Stimulated activated CD4-positive, alpha-beta T cell treated with anti-CD3 and anti-CD28 coated beads, Interleukin-15, amount 100 ng/mL, for 48 hours (primary cell): ENCODE measurements around the gene TACR1.
"Not testable (repeated sequence)": the region's sequence is repeated elsewhere in the genome, so short reads cannot be mapped to it uniquely, and the experiment has no call there.

Source experiments
- DNase-seq, 2 donors: peaks; one replicate each; pipeline ENCODE4 v3.0.0-alpha.2; 2020; ENCODE audit warnings: low read depth in 2 of 2

Gene TACR1

DNA sequence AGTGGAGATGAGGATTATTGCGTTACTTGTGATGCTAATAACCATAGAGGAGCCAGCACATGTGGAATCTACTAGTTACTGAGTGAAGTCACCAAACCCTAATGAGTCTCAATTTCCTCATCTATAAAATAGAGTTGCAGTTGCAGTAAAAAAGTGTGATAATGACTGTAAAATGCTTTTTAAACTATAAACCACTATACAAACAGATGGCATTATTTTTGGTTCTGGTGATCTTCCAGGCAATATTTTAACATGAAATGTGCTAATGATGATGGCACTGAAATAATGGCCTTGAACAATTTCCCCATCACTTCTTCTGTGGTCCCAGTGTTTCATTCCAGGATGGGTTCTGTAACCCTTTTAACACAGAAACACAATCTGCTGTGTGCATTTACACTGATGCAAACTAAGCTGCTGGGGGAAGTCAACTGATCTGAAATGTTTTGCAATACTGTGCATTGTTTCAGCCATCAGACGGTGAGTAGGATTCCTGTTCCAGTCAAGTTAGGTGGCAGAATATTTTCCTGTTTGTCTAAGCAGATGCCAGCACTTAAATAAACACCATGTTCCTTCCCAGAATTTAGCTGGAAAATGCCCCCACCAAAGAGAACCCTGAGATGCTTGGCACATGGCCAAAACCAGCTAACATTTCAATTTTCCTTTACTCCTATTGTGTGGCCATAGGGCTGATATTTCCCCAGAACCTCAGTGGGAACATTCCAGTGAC is 52.6 kb downstream of the TACR1 start:
- no peak for DNase-seq

DNA sequence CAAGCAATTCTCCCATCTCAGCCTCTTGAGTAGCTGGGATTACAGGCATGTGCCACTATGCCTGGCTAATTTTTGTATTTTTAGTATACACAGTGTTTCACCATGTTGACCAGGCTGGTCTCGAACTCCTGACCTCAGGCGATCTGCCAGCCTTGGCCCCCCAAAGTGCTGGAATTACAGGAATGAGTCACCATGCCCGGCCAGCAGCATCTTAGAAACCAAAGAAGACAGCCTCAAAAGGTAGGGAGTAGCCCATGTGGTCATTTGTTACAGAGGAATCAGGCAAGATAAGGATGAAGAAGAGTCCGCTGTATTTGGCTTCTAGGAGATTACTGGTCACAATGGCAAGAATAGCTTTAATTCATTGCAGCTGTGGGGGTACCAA is 53.1 kb downstream of the TACR1 start:
- not testable (repeated sequence) for DNase-seq

GRCh38 chr2:75142081-75142480 is 57.2 kb downstream of the TACR1 start:
- no peak for DNase-seq

DNA sequence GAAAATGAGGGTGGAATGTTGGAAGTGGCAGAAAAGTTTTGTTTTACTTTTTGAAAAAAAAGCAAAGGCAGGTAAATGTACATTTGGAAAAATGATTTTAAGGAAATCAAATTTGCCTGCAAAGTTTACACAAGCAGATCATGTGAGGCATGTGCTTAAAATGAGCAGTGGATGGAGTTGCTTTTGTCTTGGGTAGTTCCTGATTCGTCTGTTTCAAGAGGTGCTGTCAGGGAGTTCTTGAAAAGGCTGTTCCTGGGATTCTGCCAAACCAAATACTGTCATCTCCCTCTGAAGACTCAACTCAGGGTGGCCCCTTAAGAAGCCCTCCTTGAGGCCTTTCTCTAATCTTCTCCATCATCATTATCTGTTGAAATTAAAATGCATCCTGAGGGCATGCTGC is 59.0 kb downstream of the TACR1 start:
- no peak for DNase-seq

DNA sequence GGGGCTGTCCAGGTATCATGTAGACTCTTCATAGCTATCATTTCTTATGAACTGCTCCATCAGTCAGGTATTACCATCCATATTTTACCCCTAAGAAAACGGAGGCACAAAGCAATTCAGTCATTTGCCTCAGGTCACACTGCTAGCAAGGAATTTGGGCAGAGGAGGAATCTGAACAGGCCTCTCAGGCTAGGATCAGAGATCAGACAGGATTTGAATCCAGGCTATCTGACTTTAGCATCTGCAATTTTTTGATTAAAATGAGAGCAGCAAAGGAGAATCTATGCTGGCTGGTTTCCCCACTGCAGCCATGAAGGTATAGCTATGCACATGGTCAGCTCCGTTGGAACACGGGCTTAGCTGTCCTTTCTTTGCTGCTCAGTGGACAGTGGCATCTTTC is 60.1 kb downstream of the TACR1 start:
- DNase-seq = no peak

DNA sequence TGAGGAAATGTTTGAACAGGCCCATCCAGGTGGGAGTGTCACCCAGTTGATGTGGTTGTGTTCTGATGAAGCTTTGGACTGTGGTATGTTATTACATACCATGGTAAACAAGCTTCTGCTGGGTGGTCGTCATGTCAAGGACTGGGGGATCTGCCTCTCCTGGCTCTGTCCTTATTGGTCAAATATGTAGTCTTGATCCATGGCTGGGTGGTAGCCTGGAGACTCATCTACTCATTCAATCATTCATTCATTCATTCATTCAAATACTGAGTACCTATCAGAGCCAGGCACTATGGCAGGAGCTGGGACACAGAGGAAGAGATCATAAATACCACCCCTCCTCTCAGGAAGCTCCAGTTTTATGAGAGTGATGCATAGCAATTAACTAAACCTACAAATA is 60.8 kb downstream of the TACR1 start:
- DNase-seq = no peak

- no peak for DNase-seq
Observed at GRCh38 chr2:75135776-75136400, 63.4 kb downstream of the TACR1 start.

DNA sequence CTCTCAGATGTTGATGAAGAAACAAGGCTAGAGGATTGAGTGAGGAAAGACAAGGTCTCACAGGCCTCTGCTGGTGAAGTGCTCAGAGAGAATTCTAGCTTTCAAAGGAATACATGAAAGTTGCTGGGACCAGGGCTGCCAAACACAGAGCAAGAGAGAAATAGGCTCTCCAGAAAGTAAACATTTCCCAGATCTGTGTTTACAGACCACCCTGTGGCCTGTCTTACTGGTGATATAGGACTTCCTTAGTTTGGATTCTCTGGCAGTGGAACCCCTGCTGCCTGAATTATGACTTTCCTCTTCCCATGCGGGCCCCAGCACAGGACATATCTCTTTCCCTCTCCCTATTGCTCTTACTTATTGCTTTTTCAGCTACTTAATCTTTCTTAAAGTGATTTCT is 64.5 kb downstream of the TACR1 start:
- no peak for DNase-seq

- DNase-seq = no peak
Observed at GRCh38 chr2:75133621-75134570, 65.4 kb downstream of the TACR1 start.

- DNase-seq = no peak
Observed at GRCh38 chr2:75130171-75130570, 69.1 kb downstream of the TACR1 start.

GRCh38 chr2:75123876-75124275 is 75.4 kb downstream of the TACR1 start:
- no peak for DNase-seq

DNA sequence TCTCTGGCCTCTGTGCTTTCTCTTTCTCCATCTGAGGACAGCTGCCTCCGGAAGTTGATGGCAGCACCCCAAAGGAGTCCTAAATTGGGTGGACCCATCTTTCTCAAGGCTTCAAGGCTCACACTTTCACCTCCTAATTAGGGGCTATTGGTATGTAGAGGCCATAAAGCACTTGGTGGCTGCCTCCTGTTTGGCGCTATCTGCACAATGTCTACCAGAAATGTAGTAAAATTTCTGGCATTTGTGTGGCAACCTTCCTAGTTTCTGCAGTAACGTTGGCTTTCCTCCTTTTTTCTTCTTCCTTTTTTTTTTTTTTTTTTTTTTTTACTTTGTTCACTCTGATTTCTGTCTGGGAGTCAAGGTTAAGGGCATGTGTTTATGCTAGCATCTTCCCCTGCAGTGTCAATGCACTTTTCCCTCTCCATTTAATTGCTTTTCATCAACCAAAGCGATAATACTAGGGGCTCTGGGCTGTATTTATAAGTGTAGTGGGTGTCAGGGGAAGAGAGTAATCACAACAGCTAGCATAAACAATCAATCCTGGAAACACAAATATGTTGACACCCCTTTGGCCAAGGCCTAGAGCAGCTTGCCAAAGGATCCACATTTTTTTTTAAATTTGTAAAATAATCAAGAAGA is 86.0 kb downstream of the TACR1 start:
- no peak for DNase-seq

- no peak for DNase-seq
Observed at GRCh38 chr2:75108937-75109482, 90.3 kb downstream of the TACR1 start.

- no peak for DNase-seq
Observed at GRCh38 chr2:75102011-75102410, 97.3 kb downstream of the TACR1 start.

GRCh38 chr2:75100801-75101151 is 98.5 kb downstream of the TACR1 start:
- DNase-seq = no peak

DNA sequence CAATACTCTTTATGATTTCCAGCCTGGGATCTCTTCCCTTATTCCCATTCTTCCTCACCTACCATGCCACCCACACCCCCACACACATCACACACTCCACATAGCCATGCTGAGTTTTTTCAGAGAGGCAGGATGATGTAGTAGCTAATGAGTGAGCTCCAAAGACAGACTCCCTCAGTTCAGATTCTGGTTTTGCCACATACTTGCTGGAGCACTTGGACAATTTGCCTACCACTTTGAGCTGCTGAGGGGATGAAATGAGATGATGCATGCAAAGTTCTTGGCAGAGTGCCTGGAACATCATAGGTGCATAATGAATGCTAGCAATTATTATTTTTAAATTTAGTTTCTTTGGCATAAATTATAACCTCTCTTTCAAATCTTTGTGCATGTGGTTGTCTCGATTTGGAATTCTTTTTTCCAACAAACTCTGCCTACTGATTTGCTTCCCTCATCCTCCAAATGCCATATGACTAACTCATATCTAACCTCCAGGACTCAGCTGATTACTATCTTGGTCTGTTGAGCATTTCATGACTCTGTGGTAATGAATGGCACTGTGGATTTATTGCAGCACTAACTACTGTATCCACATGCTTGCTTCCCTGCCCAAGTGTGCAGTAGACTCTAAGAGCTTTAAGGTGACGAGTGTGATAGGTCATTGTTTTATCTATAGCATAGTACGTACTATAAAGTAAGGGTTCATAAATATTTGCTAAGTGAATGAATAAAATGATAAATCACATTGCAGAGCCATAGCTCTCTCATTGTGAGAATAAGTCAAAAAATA is 99.1 kb downstream of the TACR1 start:
- no peak for DNase-seq

GRCh38 chr2:75099521-75099922 is 99.8 kb downstream of the TACR1 start:
- no peak for DNase-seq

GRCh38 chr2:75098856-75099255 is 100.5 kb downstream of the TACR1 start:
- no peak for DNase-seq

- DNase-seq = no peak
Observed at GRCh38 chr2:75097831-75098230, 101.5 kb downstream of the TACR1 start.

- no peak for DNase-seq
Observed at GRCh38 chr2:75094405-75094804, 104.9 kb downstream of the TACR1 start.
